T-helper 2 cell treated with Interferon-gamma antibody and Interleukin-4, amounts not matched to agents 5 μg/mL and 100 μg/mL, for 36 hours (primary cell): ENCODE data around the gene BCR.

ENCODE experiments used
- DNase-seq: peaks from one replicate; pipeline ENCODE4 v3.0.0; 2021; ENCODE audit warnings: low spot score
- H3K27ac Mint-ChIP-seq: one replicate; pipeline ENCODE4 v1.8.0; 2021; ENCODE audit warnings: mild to moderate bottlenecking, mixed read lengths
- H3K27me3 Mint-ChIP-seq: one replicate; pipeline ENCODE4 v1.8.0; 2021; ENCODE audit warnings: low read depth, mixed read lengths
- H3K36me3 Mint-ChIP-seq: one replicate; pipeline ENCODE4 v1.8.0; 2021; ENCODE audit warnings: low read depth, mixed read lengths
- H3K4me1 Mint-ChIP-seq: one replicate; pipeline ENCODE4 v1.8.0; 2021; ENCODE audit warnings: low read depth, mixed read lengths
- H3K4me3 Mint-ChIP-seq: one replicate; pipeline ENCODE4 v1.8.0; 2022; ENCODE audit warnings: mild to moderate bottlenecking, moderate library complexity, mixed read lengths
- H3K9me3 Mint-ChIP-seq: one replicate; pipeline ENCODE4 v1.8.0; 2021; ENCODE audit warnings: mixed read lengths

BCR gene

GRCh38 chr22:23156286-23156685 is 24.0 kb upstream of the BCR start:
- no peak for DNase-seq
- Mint-ChIP-seq H3K9me3 (no peaks in the 10 kb centered on the region), H3K27me3 (no peaks in the 10 kb centered on the region), H3K4me1 (peaks cover 4% of the 10 kb centered on the region), H3K4me3 (no peak overlapping the region), H3K36me3 (no peaks in the 10 kb centered on the region), H3K27ac (no peak overlapping the region)

- Mint-ChIP-seq H3K4me3 (no peak overlapping the region), H3K27me3 (no peaks in the 10 kb centered on the region), H3K9me3 (no peaks in the 10 kb centered on the region), H3K36me3 (no peaks in the 10 kb centered on the region), H3K4me1 (peaks cover 4% of the 10 kb centered on the region), H3K27ac (no peak overlapping the region)
- no peak for DNase-seq
Observed at GRCh38 chr22:23157560-23158515, 22.5 kb upstream of the BCR start.

- H3K27ac Mint-ChIP-seq = no peak overlapping the region
- no peaks in the 10 kb centered on the region for H3K4me1 Mint-ChIP-seq
- DNase-seq = no peak
- H3K9me3 Mint-ChIP-seq = no peaks in the 10 kb centered on the region
- no peak overlapping the region for H3K4me3 Mint-ChIP-seq
- no peaks in the 10 kb centered on the region for H3K36me3 Mint-ChIP-seq
- H3K27me3 Mint-ChIP-seq = no peaks in the 10 kb centered on the region
Observed at GRCh38 chr22:23158516-23159290, 21.6 kb upstream of the BCR start.

- Mint-ChIP-seq H3K27ac (no peak overlapping the region), H3K4me3 (no peak overlapping the region), H3K9me3 (no peaks in the 10 kb centered on the region), H3K27me3 (no peaks in the 10 kb centered on the region), H3K4me1 (no peaks in the 10 kb centered on the region), H3K36me3 (no peaks in the 10 kb centered on the region)
- no peak for DNase-seq
Observed at GRCh38 chr22:23159291-23159630, 21.0 kb upstream of the BCR start.

GRCh38 chr22:23161029-23161428 is 19.3 kb upstream of the BCR start:
- peaks cover 2% of the 10 kb centered on the region for H3K27me3 Mint-ChIP-seq
- H3K36me3 Mint-ChIP-seq = no peaks in the 10 kb centered on the region
- H3K4me1 Mint-ChIP-seq = no peaks in the 10 kb centered on the region
- H3K9me3 Mint-ChIP-seq = no peaks in the 10 kb centered on the region
- no peak overlapping the region for H3K27ac Mint-ChIP-seq
- H3K4me3 Mint-ChIP-seq = no peak overlapping the region
- no peak for DNase-seq

- no peaks in the 10 kb centered on the region for H3K4me1 Mint-ChIP-seq
- H3K4me3 Mint-ChIP-seq = no peak overlapping the region
- no peak overlapping the region for H3K27ac Mint-ChIP-seq
- DNase-seq = no peak
- H3K36me3 Mint-ChIP-seq = no peaks in the 10 kb centered on the region
- H3K27me3 Mint-ChIP-seq = peaks cover 2% of the 10 kb centered on the region
- no peaks in the 10 kb centered on the region for H3K9me3 Mint-ChIP-seq
Observed at GRCh38 chr22:23161574-23161973, 18.7 kb upstream of the BCR start.

- Mint-ChIP-seq H3K36me3 (no peaks in the 10 kb centered on the region), H3K4me1 (no peaks in the 10 kb centered on the region), H3K4me3 (no peak overlapping the region), H3K27ac (no peak overlapping the region), H3K27me3 (peaks cover 2% of the 10 kb centered on the region), H3K9me3 (no peaks in the 10 kb centered on the region)
- DNase-seq = no peak
Observed at GRCh38 chr22:23163665-23164064, 16.6 kb upstream of the BCR start.

- no peaks in the 10 kb centered on the region for H3K9me3 Mint-ChIP-seq
- H3K4me3 Mint-ChIP-seq = no peak overlapping the region
- H3K27me3 Mint-ChIP-seq = peaks cover 2% of the 10 kb centered on the region
- no peaks in the 10 kb centered on the region for H3K4me1 Mint-ChIP-seq
- no peak for DNase-seq
- H3K27ac Mint-ChIP-seq = no peak overlapping the region
- H3K36me3 Mint-ChIP-seq = no peaks in the 10 kb centered on the region
Observed at GRCh38 chr22:23164091-23164490, 16.2 kb upstream of the BCR start.

GRCh38 chr22:23166042-23166831 is 14.1 kb upstream of the BCR start:
- no peak for DNase-seq
- H3K27ac Mint-ChIP-seq = no peak overlapping the region
- no peak overlapping the region for H3K4me3 Mint-ChIP-seq
- no peaks in the 10 kb centered on the region for H3K4me1 Mint-ChIP-seq
- H3K9me3 Mint-ChIP-seq = no peaks in the 10 kb centered on the region
- H3K36me3 Mint-ChIP-seq = no peaks in the 10 kb centered on the region
- H3K27me3 Mint-ChIP-seq = peaks cover 2% of the 10 kb centered on the region

GRCh38 chr22:23166841-23167616 is 13.3 kb upstream of the BCR start:
- Mint-ChIP-seq H3K36me3 (no peaks in the 10 kb centered on the region), H3K9me3 (no peaks in the 10 kb centered on the region), H3K27me3 (peaks cover 2% of the 10 kb centered on the region), H3K4me3 (no peak overlapping the region), H3K4me1 (no peaks in the 10 kb centered on the region), H3K27ac (no peak overlapping the region)
- no peak for DNase-seq

GRCh38 chr22:23168391-23169042 is 11.8 kb upstream of the BCR start:
- H3K36me3 Mint-ChIP-seq = no peaks in the 10 kb centered on the region
- H3K4me3 Mint-ChIP-seq = no peak overlapping the region
- H3K27me3 Mint-ChIP-seq = peaks cover 2% of the 10 kb centered on the region
- no peaks in the 10 kb centered on the region for H3K9me3 Mint-ChIP-seq
- no peaks in the 10 kb centered on the region for H3K4me1 Mint-ChIP-seq
- H3K27ac Mint-ChIP-seq = no peak overlapping the region
- no peak for DNase-seq

GRCh38 chr22:23169043-23169406 is 11.3 kb upstream of the BCR start:
- Mint-ChIP-seq H3K4me1 (no peaks in the 10 kb centered on the region), H3K36me3 (no peaks in the 10 kb centered on the region), H3K27me3 (peaks cover 2% of the 10 kb centered on the region), H3K27ac (no peak overlapping the region), H3K4me3 (no peak overlapping the region), H3K9me3 (no peaks in the 10 kb centered on the region)
- no peak for DNase-seq
